ENCODE results near the gene CMIP. TPM values are rescaled to one million over a fixed set of nuclear protein-coding genes. Genes with fewer than 3 reads are reported as not detected.
"Not testable (repeated sequence)": the region's sequence is repeated elsewhere in the genome, so short reads cannot be mapped to it uniquely, and the experiment has no call there.

The CMIP gene
- total and polyA plus RNA-seq, 7 donors = 1.4 to 8.9 (median 4.1) TPM

GRCh38 chr16:81399909-81400308 is 44.7 kb upstream of the CMIP start:
- Histone ChIP-seq H3K4me1 (peaks cover 6% of the 10 kb centered on the region), H3K36me3 (ENCODE audit: insufficient read depth in 1 of 2, low read depth in 1 of 2) (no peaks in the 10 kb centered on the region), H3K27me3 (ENCODE audit: insufficient read depth in 3 of 3, low read length in 2 of 3) (peaks cover 0 to 11% (median 0%) of the 10 kb centered on the region in 3 donors), H3K9me3 (no peaks in the 10 kb centered on the region), H3K4me3 (no peak overlapping the region), H3K27ac (no peak overlapping the region)
- 90 to 97% (median 92%) methylated on average over 1 of the region's 1 CpG for WGBS, 3 donors
- intact Hi-C loops (cut with DNase I) = loop anchor here in 1 of 2 donors (10.0 kb wide), 1 partner anchor 215 kb away; no protein-coding TSS in a partner anchor
- no peak for TF ChIP-seq CTCF (IDR thresholded peaks at IDR 0.05)
- ATAC-seq (no peak), DNase-seq (no peak)

- DNase-seq = peak in 1 of 2 donors; percentile 23
- H3K27me3 ChIP-seq (ENCODE audit: insufficient read depth in 3 of 3, low read length in 2 of 3) = peaks cover 0 to 14% (median 0%) of the 10 kb centered on the region in 3 donors
- TF ChIP-seq CTCF (IDR thresholded peaks at IDR 0.05) = no peak
- no peak overlapping the region for H3K4me3 ChIP-seq
- H3K9me3 ChIP-seq = no peaks in the 10 kb centered on the region
- WGBS, 3 donors = 26 to 40% (median 31%) methylated on average over 19 of the region's 19 CpGs
- H3K4me1 ChIP-seq = peaks cover 6% of the 10 kb centered on the region
- H3K27ac ChIP-seq = no peak overlapping the region
- intact Hi-C loops (cut with DNase I) = loop anchor here in 1 of 2 donors (10.0 kb wide), 1 partner anchor 214 kb away; no protein-coding TSS in a partner anchor
- no peaks in the 10 kb centered on the region for H3K36me3 ChIP-seq (ENCODE audit: insufficient read depth in 1 of 2, low read depth in 1 of 2)
- peak in 1 of 4 donors; percentile 31 for ATAC-seq
These were observed 43.3 kb upstream of the CMIP start for GRCh38 chr16:81401035-81401950.

- H3K27me3 ChIP-seq (ENCODE audit: insufficient read depth in 3 of 3, low read length in 2 of 3) = peaks cover 0 to 17% (median 2%) of the 10 kb centered on the region in 3 donors
- no peak overlapping the region for H3K27ac ChIP-seq
- H3K9me3 ChIP-seq = no peaks in the 10 kb centered on the region
- TF ChIP-seq CTCF (IDR thresholded peaks at IDR 0.05) = no peak
- ATAC-seq (no peak), DNase-seq (no peak)
- H3K4me3 ChIP-seq = peak overlapping the region; percentile 50
- H3K4me1 ChIP-seq = peaks cover 6% of the 10 kb centered on the region
- WGBS, 3 donors = 28 to 29% (median 28%) methylated on average over 5 of the region's 5 CpGs
- no peaks in the 10 kb centered on the region for H3K36me3 ChIP-seq (ENCODE audit: insufficient read depth in 1 of 2, low read depth in 1 of 2)
- intact Hi-C loops (cut with DNase I) = loop anchor here (1.0 to 10.0 kb wide), 4 partner anchors 212 to 320 kb away; no protein-coding TSS in a partner anchor
These were observed 41.4 kb upstream of the CMIP start for GRCh38 chr16:81403208-81403600.

GRCh38 chr16:81403601-81404391 is 40.8 kb upstream of the CMIP start:
- Histone ChIP-seq H3K27me3 (ENCODE audit: insufficient read depth in 3 of 3, low read length in 2 of 3) (peaks cover 0 to 17% (median 2%) of the 10 kb centered on the region in 3 donors), H3K27ac (no peak overlapping the region), H3K9me3 (no peaks in the 10 kb centered on the region), H3K36me3 (ENCODE audit: insufficient read depth in 1 of 2, low read depth in 1 of 2) (no peaks in the 10 kb centered on the region), H3K4me3 (peak overlapping the region; percentile 50), H3K4me1 (peaks cover 6% of the 10 kb centered on the region)
- ATAC-seq (peak; percentile 86 to 97 (median 92)), DNase-seq (peak; percentile 82 to 89)
- intact Hi-C loops (cut with DNase I) = loop anchor here (1.0 to 10.0 kb wide), 4 partner anchors 211 to 320 kb away; no protein-coding TSS in a partner anchor
- whole genome bisulfite sequencing, 3 donors = 14 to 18% (median 18%) methylated on average over 33 to 37 of the region's 37 CpGs
- TF ChIP-seq CTCF (IDR thresholded peaks at IDR 0.05) = peak; percentile 92

GRCh38 chr16:81405002-81405401 is 39.6 kb upstream of the CMIP start:
- H3K4me3 ChIP-seq; H3K36me3 ChIP-seq (ENCODE audit: insufficient read depth in 1 of 2, low read depth in 1 of 2); H3K9me3 ChIP-seq; H3K4me1 ChIP-seq; DNase-seq; H3K27ac ChIP-seq; ATAC-seq: not testable (repeated sequence)
- intact Hi-C loops (cut with DNase I) = loop anchor here in 1 of 2 donors (10.0 kb wide), 1 partner anchor 210 kb away; no protein-coding TSS in a partner anchor
- 73 to 90% (median 78%) methylated on average over 2 of the region's 2 CpGs for WGBS, 3 donors
- H3K27me3 ChIP-seq (ENCODE audit: insufficient read depth in 3 of 3, low read length in 2 of 3) = peaks cover 0 to 17% (median 2%) of the 10 kb centered on the region in 3 donors
